Tibial nerve (tissue), 4 donors: ENCODE results near the gene ARFGAP1. TPM values are rescaled to one million over a fixed set of nuclear protein-coding genes. Genes with fewer than 3 reads are reported as not detected.

Experiments
- DNase-seq, 2 donors: peaks; one replicate each; pipeline ENCODE4 v3.0.0-alpha.2; 2019; ENCODE audit warnings: low spot score in 2 of 2
- H3K27ac ChIP-seq, 4 donors: fragments of 200-600 bp; sonication (generic) in 3 of 4; one replicate each; pipeline ENCODE4 v1.5.1; 2017 to 2019; ENCODE audit warnings: mild to moderate bottlenecking in 1 of 4
- H3K27me3 ChIP-seq, 2 donors: fragments of 200-600 bp; sonication (generic) in 1 of 2; one replicate each; pipeline versions ENCODE4 v1.5.1 to v1.6.0; 2017 to 2019
- H3K36me3 ChIP-seq, 3 donors: fragments of 200-600 bp; sonication (generic); one replicate each; pipeline ENCODE4 v1.5.1; 2018 to 2019
- H3K4me1 ChIP-seq, 4 donors: fragments of 200-600 bp; sonication (generic) in 3 of 4; one replicate each; pipeline ENCODE4 v1.5.1; 2017 to 2019
- H3K4me3 ChIP-seq, 4 donors: fragments of 200-600 bp; sonication (generic) in 3 of 4; one replicate each; pipeline ENCODE4 v1.5.1; 2017 to 2019; ENCODE audit warnings: mild to moderate bottlenecking in 1 of 4, moderate library complexity in 1 of 4
- H3K9me3 ChIP-seq, 4 donors: fragments of 200-600 bp; sonication (generic) in 3 of 4; one replicate each; pipeline ENCODE4 v1.5.1; 2017 to 2019
- EP300 ChIP-seq, 2 donors: sonication (generic); formaldehyde crosslinking; IDR thresholded peaks; one replicate each; pipeline ENCODE4 v1.6.1; 2017; ENCODE audit warnings: antibody characterized with exemption in 2 of 2, mild to moderate bottlenecking in 1 of 2
- POLR2A ChIP-seq, 2 donors: fragments of 450-650 bp; IDR thresholded peaks; one replicate each; pipeline ENCODE4 v1.6.1; 2017; ENCODE audit warnings: antibody characterized with exemption in 2 of 2, mild to moderate bottlenecking in 2 of 2, moderate library complexity in 2 of 2
- WGBS, 2 donors: methylation state at CpG; one replicate each; pipeline ENCODE4 v1.1.5; 2018; 5-methylcytosine and 5-hydroxymethylcytosine counted together
- total RNA-seq, 4 donors: library from RNA; depleted of rRNA; stranded (reverse); fragments of >200 nt; gene quantifications; one replicate each; pipeline ENCODE4 v1.1.0, GENCODE V29; 2016
- TF ChIP-seq, protein P1 (sequence below), 5 experiments: fragments of 200-600 bp in 3 of 5; fragments of 450-650 bp in 2 of 5; sonication (generic) in 3 of 5; IDR thresholded peaks; one replicate each; pipeline ENCODE4 v1.5.1; 2016 to 2019; ENCODE audit warnings: antibody characterized with exemption in 5 of 5, mild to moderate bottlenecking in 3 of 5, moderate library complexity in 2 of 5

Gene ARFGAP1
- 100 to 1,000 TPM in 1 of 4 donors, 10 to 100 TPM in 3; 55.3 to 124 (median 68.6) TPM for total RNA-seq

DNA sequence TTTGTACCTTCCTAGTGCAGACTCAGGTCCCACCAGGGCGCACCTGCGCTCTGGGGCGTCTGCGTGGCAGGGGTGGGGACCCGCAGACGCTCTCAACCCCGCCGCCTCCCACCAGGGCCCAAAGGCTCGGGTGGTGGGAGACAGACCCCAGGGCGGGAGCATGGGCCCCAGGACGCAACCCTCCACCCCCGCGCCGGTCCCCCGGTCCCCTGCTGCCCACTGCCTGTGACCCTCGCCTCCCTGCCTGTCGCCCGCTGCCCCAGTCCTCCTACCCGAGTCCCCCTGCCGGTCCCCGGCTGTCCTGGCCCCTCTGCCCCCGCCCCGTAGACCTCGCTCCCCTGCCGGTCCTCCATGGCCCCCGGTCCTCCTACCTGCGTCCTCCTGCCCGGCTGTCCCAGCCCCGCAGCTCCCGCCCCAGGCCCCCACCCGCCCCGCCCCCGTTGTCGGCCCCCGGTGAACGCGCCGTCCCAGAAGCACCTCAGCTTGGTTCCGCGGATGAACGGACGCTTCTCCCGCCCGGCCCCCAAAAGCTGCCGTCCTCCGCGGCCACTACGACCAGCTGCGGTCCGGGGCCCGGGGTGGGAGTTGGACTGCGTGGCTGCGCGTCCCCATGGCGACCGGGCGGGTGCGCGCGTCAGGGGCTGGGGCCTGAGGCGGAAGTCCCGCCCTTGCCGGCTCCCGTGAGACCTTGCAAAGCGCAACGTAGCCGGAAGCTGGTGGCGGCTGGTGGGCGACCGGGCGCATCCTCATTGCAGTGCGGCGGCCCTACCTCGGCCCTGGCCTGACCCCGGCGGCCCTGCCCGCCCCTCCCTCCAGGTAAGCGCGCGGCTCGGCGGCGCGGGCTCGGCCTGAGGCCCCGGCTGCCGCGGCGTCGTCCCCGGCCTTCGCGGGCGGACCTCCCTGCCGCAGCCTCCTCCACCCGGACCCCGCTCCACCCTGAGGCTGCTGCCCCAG, at the start of gene ARFGAP1:
TSS of gene ARFGAP1 (plus strand) at position 709 of the 954 bp plus-strand sequence. CDS start 2,768 bp downstream, outside the sequence.
- H3K27ac ChIP-seq, result peak within 1 kb of the TSS; percentile 10 to 86 (median 80)
- no peaks in the 10 kb centered on the region for H3K9me3 ChIP-seq
- DNase-seq, result peak; percentile 77 to 79
- 1 to 10% methylated on average over 6 to 33 of the region's 97 CpGs for WGBS, 2 donors
- H3K4me1 ChIP-seq, result peaks cover 0 to 49% (median 21%) of the 10 kb centered on the region in 4 donors
- H3K27me3 ChIP-seq, result peaks cover 0 to 7% of the 10 kb centered on the region in 2 donors
- H3K4me3 ChIP-seq, result peak within 1 kb of the TSS; percentile 73 to 96 (median 86)
- TF ChIP-seq POLR2A (IDR thresholded peaks at IDR 0.05) (peak in 1 of 2 donors; percentile 53), EP300 (IDR thresholded peaks at IDR 0.05) (peak in 1 of 2 donors; percentile 78)
- TF ChIP-seq, protein P1, sequence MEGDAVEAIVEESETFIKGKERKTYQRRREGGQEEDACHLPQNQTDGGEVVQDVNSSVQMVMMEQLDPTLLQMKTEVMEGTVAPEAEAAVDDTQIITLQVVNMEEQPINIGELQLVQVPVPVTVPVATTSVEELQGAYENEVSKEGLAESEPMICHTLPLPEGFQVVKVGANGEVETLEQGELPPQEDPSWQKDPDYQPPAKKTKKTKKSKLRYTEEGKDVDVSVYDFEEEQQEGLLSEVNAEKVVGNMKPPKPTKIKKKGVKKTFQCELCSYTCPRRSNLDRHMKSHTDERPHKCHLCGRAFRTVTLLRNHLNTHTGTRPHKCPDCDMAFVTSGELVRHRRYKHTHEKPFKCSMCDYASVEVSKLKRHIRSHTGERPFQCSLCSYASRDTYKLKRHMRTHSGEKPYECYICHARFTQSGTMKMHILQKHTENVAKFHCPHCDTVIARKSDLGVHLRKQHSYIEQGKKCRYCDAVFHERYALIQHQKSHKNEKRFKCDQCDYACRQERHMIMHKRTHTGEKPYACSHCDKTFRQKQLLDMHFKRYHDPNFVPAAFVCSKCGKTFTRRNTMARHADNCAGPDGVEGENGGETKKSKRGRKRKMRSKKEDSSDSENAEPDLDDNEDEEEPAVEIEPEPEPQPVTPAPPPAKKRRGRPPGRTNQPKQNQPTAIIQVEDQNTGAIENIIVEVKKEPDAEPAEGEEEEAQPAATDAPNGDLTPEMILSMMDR (IDR thresholded peaks at IDR 0.05), result no peak
- peaks cover 0 to 21% (median 11%) of the 10 kb centered on the region in 3 donors for H3K36me3 ChIP-seq

DNA sequence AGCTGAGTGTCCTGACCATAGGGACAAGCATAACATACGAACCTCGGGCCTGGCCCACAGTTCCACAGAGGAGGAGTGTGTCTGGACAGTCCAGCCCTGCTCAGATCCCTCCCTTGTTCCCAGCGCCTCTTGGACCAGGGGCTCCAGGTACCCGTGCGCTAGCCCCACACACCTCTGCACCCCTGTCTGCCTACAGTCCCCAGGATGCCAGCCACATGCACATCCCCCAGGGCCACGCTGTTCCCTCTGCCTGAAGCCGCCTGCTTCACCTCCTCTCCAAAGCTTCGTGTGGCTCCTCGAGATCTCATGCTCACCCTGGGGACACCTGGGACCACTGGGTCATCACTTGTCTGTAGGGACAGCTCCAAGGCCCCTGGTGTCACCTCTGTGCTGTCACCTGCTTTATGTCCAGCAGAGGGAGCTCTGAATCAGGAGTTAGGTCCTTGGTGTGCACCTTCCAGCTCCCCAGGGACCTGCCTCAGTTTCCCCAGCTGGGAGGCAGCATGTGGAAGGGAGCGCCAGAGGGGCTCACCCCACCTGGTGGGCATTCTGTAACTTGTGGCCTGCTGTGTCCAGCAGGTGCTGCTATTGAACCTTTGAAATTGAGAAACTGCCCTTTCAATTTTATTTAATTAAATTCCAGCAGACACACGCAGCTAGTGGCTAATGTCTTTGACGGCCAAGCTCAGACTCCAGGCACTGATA, 49.3 kb upstream of the ARFGAP1 start:
- DNase-seq, result peak in 1 of 2 donors; percentile 59
- TF ChIP-seq, protein P1 (IDR thresholded peaks at IDR 0.05), result peak; percentile 65 to 71 (median 65)
- TF ChIP-seq POLR2A (IDR thresholded peaks at IDR 0.05), result no peak
- TF ChIP-seq EP300 (IDR thresholded peaks at IDR 0.05), result no peak
- H3K9me3 ChIP-seq, result no peaks in the 10 kb centered on the region
- peaks cover 0 to 5% (median 0%) of the 10 kb centered on the region in 4 donors for H3K4me1 ChIP-seq
- no peak overlapping the region for H3K27ac ChIP-seq
- H3K4me3 ChIP-seq, result no peak overlapping the region
- WGBS, 2 donors, result 51 to 69% methylated on average over 12 of the region's 12 CpGs
- H3K36me3 ChIP-seq, result no peaks in the 10 kb centered on the region
- H3K27me3 ChIP-seq, result peaks cover 0 to 4% of the 10 kb centered on the region in 2 donors

GRCh38 chr20:63223826-63224207, 48.8 kb upstream of the ARFGAP1 start:
- H3K36me3 ChIP-seq, result no peaks in the 10 kb centered on the region
- H3K27me3 ChIP-seq, result peaks cover 0 to 4% of the 10 kb centered on the region in 2 donors
- TF ChIP-seq EP300 (IDR thresholded peaks at IDR 0.05) (no peak), POLR2A (IDR thresholded peaks at IDR 0.05) (no peak)
- TF ChIP-seq, protein P1 (IDR thresholded peaks at IDR 0.05), result no peak
- H3K9me3 ChIP-seq, result no peaks in the 10 kb centered on the region
- no peak overlapping the region for H3K27ac ChIP-seq
- peaks cover 0 to 5% (median 0%) of the 10 kb centered on the region in 4 donors for H3K4me1 ChIP-seq
- no peak overlapping the region for H3K4me3 ChIP-seq
- 64 to 69% methylated on average over 4 to 6 of the region's 6 CpGs for WGBS, 2 donors
- DNase-seq, result no peak

GRCh38 chr20:63224412-63225081, 48.1 kb upstream of the ARFGAP1 start:
- H3K27me3 ChIP-seq, result peaks cover 0 to 4% of the 10 kb centered on the region in 2 donors
- peaks cover 0 to 5% (median 0%) of the 10 kb centered on the region in 4 donors for H3K4me1 ChIP-seq
- WGBS, 2 donors, result 28 to 49% methylated on average over 11 to 14 of the region's 16 CpGs
- H3K27ac ChIP-seq, result no peak overlapping the region
- no peak overlapping the region for H3K4me3 ChIP-seq
- TF ChIP-seq EP300 (IDR thresholded peaks at IDR 0.05), result no peak
- TF ChIP-seq, protein P1 (IDR thresholded peaks at IDR 0.05), result no peak
- TF ChIP-seq POLR2A (IDR thresholded peaks at IDR 0.05), result no peak
- no peaks in the 10 kb centered on the region for H3K9me3 ChIP-seq
- no peaks in the 10 kb centered on the region for H3K36me3 ChIP-seq
- no peak for DNase-seq
